GM18505 (cell line): Measurements from ENCODE around the gene CD70.
"Not testable (repeated sequence)": the region's sequence is repeated elsewhere in the genome, so short reads cannot be mapped to it uniquely, and the experiment has no call there.

Experiments used
- ATAC-seq: cut with Tn5 transposase; IDR thresholded peaks from one replicate; pipeline ENCODE4 v1.9.1; 2021; ENCODE audit not compliant: unreplicated experiment
- POLR2A ChIP-seq: IDR thresholded peaks from 4 replicates; pipeline ENCODE4 v1.6.1; 2011; ENCODE audit warnings: borderline replicate concordance; ENCODE audit not compliant: insufficient read depth, insufficient read length; ENCODE audit errors: extremely low read depth

Gene CD70

GRCh38 chr19:6587998-6588507, 2.9 kb downstream of the CD70 start:
- TF ChIP-seq POLR2A = no peak
- no peak for ATAC-seq

- ATAC-seq = no peak
- peak; percentile 64 for TF ChIP-seq POLR2A
Observed at GRCh38 chr19:6587093-6587820, 3.7 kb downstream of the CD70 start.

- TF ChIP-seq POLR2A = no peak
Observed at GRCh38 chr19:6586726-6587092, 4.2 kb downstream of the CD70 start.

GRCh38 chr19:6586056-6586455, 4.9 kb downstream of the CD70 start:
- TF ChIP-seq POLR2A = no peak
- no peak for ATAC-seq

More at GRCh38 chr19:6586726-6587092, 4.2 kb downstream of the CD70 start:
- no peak for ATAC-seq

GRCh38 chr19:6582515-6583484, 8.2 kb downstream of the CD70 start:
- not testable (repeated sequence) for ATAC-seq
- TF ChIP-seq POLR2A = peak; percentile 21

- no peak for ATAC-seq
Observed at GRCh38 chr19:6580313-6580712, 10.6 kb downstream of the CD70 start.

GRCh38 chr19:6579450-6580178, 11.3 kb downstream of the CD70 start:
- no peak for ATAC-seq
- no peak for TF ChIP-seq POLR2A

More at GRCh38 chr19:6580313-6580712, 10.6 kb downstream of the CD70 start:
- no peak for TF ChIP-seq POLR2A

GRCh38 chr19:6577476-6578125, 13.3 kb downstream of the CD70 start:
- TF ChIP-seq POLR2A = peak; percentile 55
- ATAC-seq = peak; percentile 67

- no peak for ATAC-seq
- no peak for TF ChIP-seq POLR2A
Observed at GRCh38 chr19:6576869-6577475, 14.0 kb downstream of the CD70 start.

GRCh38 chr19:6573350-6573749, 17.6 kb downstream of the CD70 start:
- TF ChIP-seq POLR2A = no peak
- ATAC-seq = no peak

GRCh38 chr19:6572217-6572616, 18.7 kb downstream of the CD70 start:
- TF ChIP-seq POLR2A = no peak
- ATAC-seq = no peak

- TF ChIP-seq POLR2A = no peak
- no peak for ATAC-seq
Observed at GRCh38 chr19:6571167-6571566, 19.8 kb downstream of the CD70 start.
